HepG2 (cell line): Measurements from ENCODE around the gene BTG3. TPM values are rescaled to one million over a fixed set of nuclear protein-coding genes. Genes with fewer than 3 reads are reported as not detected.

Experiments
- AGO2 ChIP-seq: fragments of 200-400 bp; formaldehyde crosslinking; optimal IDR thresholded peaks from 2 replicates; pipeline ENCODE3; 2017; ENCODE audit warnings: mild to moderate bottlenecking, low read depth, low read length, moderate library complexity
- ATF1 ChIP-seq: IDR thresholded peaks from 2 replicates; pipeline ENCODE4 v1.6.1; 2016; ENCODE audit warnings: mild to moderate bottlenecking, control low read depth
- CHD2 ChIP-seq: IDR thresholded peaks from 2 replicates; pipeline ENCODE4 v1.6.1; 2011; ENCODE audit warnings: low read depth, low read length, improper control_type of control experiment
- EEA1 ChIP-seq: sonication (generic); formaldehyde crosslinking; IDR thresholded peaks from 2 replicates; pipeline ENCODE4 v1.5.1; 2020; ENCODE audit warnings: mild to moderate bottlenecking, missing genetic modification reagents, borderline replicate concordance
- FOXP1 ChIP-seq, 2 experiments: fragments of 450-650 bp in 1 of 2; IDR thresholded peaks; 2 replicates each; pipeline ENCODE4 v1.6.1; 2017 to 2018; ENCODE audit warnings: antibody characterized with exemption in 1 of 2
- MAZ ChIP-seq, 2 experiments: sonication (generic) in 1 of 2; formaldehyde crosslinking in 1 of 2; IDR thresholded peaks; 2 replicates each; pipeline versions ENCODE4 v1.5.0 to v1.6.1; 2012 to 2020; ENCODE audit warnings: low read depth in 2 of 2, mild to moderate bottlenecking in 2 of 2, borderline replicate concordance in 1 of 2, improper control_type of control experiment in 1 of 2, low read length in 1 of 2, missing genetic modification reagents in 1 of 2, moderate library complexity in 1 of 2
- MED1 ChIP-seq: sonication (generic); formaldehyde crosslinking; IDR thresholded peaks from 2 replicates; pipeline ENCODE4 v1.4.0; 2020; ENCODE audit warnings: missing genetic modification reagents
- ONECUT2 ChIP-seq: sonication (generic); formaldehyde crosslinking; IDR thresholded peaks from 2 replicates; pipeline ENCODE4 v1.4.0; 2020; ENCODE audit warnings: missing genetic modification reagents
- PRMT3 ChIP-seq: sonication (generic); formaldehyde crosslinking; IDR thresholded peaks from 2 replicates; pipeline ENCODE4 v1.8.1; 2022; ENCODE audit warnings: low read depth, mild to moderate bottlenecking, moderate library complexity, missing genetic modification reagents, borderline replicate concordance
- SIN3A ChIP-seq: IDR thresholded peaks from 2 replicates; pipeline ENCODE4 v1.6.1; 2011; ENCODE audit warnings: low read depth, mild to moderate bottlenecking, control low read depth, low read length, borderline replicate concordance
- SOX5 ChIP-seq: IDR thresholded peaks from 2 replicates; pipeline ENCODE4 v1.6.1; 2016; ENCODE audit warnings: borderline replicate concordance
- TAF15 ChIP-seq: fragments of 200-400 bp; formaldehyde crosslinking; IDR thresholded peaks from one replicate; pipeline ENCODE4 v1.6.1; 2018; ENCODE audit warnings: mild to moderate bottlenecking, low read depth, low read length; ENCODE audit not compliant: poor library complexity, severe bottlenecking
- TGIF2 ChIP-seq: IDR thresholded peaks from 2 replicates; pipeline ENCODE4 v1.6.1; 2016; ENCODE audit warnings: control low read depth, missing compliant biosample characterization
- ZBTB21 ChIP-seq: sonication (generic); formaldehyde crosslinking; IDR thresholded peaks from 2 replicates; pipeline ENCODE4 v1.4.0; 2020; ENCODE audit warnings: missing genetic modification reagents
- ZNF251 ChIP-seq: sonication (generic); formaldehyde crosslinking; IDR thresholded peaks from 2 replicates; pipeline ENCODE4 v1.9.0; 2021; ENCODE audit warnings: mild to moderate bottlenecking, missing genetic modification reagents
- ZNF30 ChIP-seq: sonication (generic); formaldehyde crosslinking; IDR thresholded peaks from 2 replicates; pipeline ENCODE4 v1.5.0; 2020; ENCODE audit warnings: mild to moderate bottlenecking, missing genetic modification reagents
- ZNF589 ChIP-seq: sonication (generic); formaldehyde crosslinking; conservative IDR thresholded peaks from 2 replicates; pipeline ENCODE4 v1.8.0; 2022; ENCODE audit warnings: mild to moderate bottlenecking, moderate library complexity, missing genetic modification reagents
- ZNF773 ChIP-seq: sonication (generic); formaldehyde crosslinking; IDR thresholded peaks from 2 replicates; pipeline ENCODE4 v1.4.0; 2020; ENCODE audit warnings: missing genetic modification reagents, borderline replicate concordance
- ZNF839 ChIP-seq: sonication (generic); formaldehyde crosslinking; IDR thresholded peaks from 2 replicates; pipeline ENCODE4 v1.4.0; 2020; ENCODE audit warnings: missing genetic modification reagents, mild to moderate bottlenecking, borderline replicate concordance
- polyA plus RNA-seq, 8 experiments: library from polyadenylated mRNA; depleted of rRNA in 3 of 8; stranded (reverse) in 7 of 8; unstranded in 1 of 8; fragments of >200 nt; fragmentation: Illumina TruSeq in 4 of 8; extraction: Trizol in 4 of 8; gene quantifications; 2 replicates each; pipeline versions ENCODE4 v1.2.1 to v1.2.3, GENCODE V29; 2011 to 2016; ENCODE audit warnings: low read depth in 4 of 8, missing spikeins in 1 of 8, mixed read lengths in 1 of 8; ENCODE audit not compliant: insufficient read depth in 1 of 8
- total RNA-seq, 5 experiments: library from RNA; depleted of rRNA; stranded (reverse); fragments of >200 nt; fragmentation: Illumina TruSeq; extraction: Trizol; gene quantifications; 2 replicates each; pipeline ENCODE4 v1.2.3, GENCODE V29; 2016; ENCODE audit warnings: low read depth in 1 of 5
- TF ChIP-seq, protein P1 (sequence below): IDR thresholded peaks from 2 replicates; pipeline ENCODE4 v1.6.1; 2018; ENCODE audit warnings: missing genetic modification reagents
- TF ChIP-seq, protein P2 (sequence below): sonication (generic); formaldehyde crosslinking; IDR thresholded peaks from 2 replicates; pipeline ENCODE4 v1.4.0; 2020; ENCODE audit warnings: missing genetic modification reagents
- TF ChIP-seq, protein P3 (sequence below): sonication (generic); formaldehyde crosslinking; IDR thresholded peaks from 2 replicates; pipeline ENCODE4 v1.5.0; 2020; ENCODE audit warnings: missing genetic modification reagents
- TF ChIP-seq, protein P4 (sequence below): sonication (generic); formaldehyde crosslinking; IDR thresholded peaks from 2 replicates; pipeline ENCODE4 v1.4.0; 2020; ENCODE audit warnings: mild to moderate bottlenecking, missing genetic modification reagents

BTG3 gene
- total and polyA plus RNA-seq, 2 of the 13 experiments (the other 11 are each of a cell fraction or from before 2014, with no cell fraction given) = 13.9 to 27.4 TPM

DNA sequence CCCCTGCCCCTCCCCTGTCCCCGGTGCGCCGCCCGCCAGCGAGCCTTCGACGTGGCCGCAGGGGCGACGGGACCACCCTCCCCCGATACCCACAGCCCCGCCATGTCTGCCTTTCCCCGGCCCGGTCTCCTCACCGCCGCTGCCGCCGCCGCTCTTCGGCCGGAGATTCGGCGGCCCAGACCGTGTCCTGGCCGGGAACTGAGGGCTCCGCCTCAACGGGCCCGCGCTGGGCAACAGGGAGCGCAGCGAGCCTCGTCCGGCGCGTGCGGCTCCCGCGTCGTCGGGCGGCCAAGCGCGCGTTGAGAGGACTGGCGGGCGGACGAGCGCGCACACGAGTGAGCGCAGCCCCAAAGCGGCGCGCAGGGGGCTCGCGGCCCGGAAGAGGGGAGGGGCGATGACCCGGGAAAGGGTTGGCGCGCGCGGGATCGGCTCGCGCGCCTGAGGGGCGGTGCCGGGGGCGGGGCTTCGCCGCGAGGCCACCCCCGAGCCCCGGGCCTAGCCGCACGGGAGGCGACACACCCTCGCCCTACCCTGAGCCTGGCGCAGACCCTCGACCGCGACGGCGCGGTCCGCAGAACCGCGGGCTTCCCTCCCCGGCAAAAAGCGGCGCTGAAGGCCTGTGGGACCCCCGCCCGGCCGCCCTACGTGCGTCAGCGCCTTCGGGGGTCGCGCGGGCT is at the start of gene BTG3 (continued):
- TF ChIP-seq, protein P1, sequence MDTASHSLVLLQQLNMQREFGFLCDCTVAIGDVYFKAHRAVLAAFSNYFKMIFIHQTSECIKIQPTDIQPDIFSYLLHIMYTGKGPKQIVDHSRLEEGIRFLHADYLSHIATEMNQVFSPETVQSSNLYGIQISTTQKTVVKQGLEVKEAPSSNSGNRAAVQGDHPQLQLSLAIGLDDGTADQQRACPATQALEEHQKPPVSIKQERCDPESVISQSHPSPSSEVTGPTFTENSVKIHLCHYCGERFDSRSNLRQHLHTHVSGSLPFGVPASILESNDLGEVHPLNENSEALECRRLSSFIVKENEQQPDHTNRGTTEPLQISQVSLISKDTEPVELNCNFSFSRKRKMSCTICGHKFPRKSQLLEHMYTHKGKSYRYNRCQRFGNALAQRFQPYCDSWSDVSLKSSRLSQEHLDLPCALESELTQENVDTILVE (CRISPR knock-in tag) = peak; percentile 20; the same call in 1 of the 2 replicates
- TF ChIP-seq EEA1 (CRISPR knock-in tag) (peak; percentile 93; the same call in 1 of the 2 replicates), SIN3A (peak; percentile 52; the same call in 1 of the 2 replicates), TAF15 (no peak), CHD2 (no peak), PRMT3 (CRISPR knock-in tag) (no peak; the same call in 1 of the 2 replicates), MAZ (IDR thresholded peaks at IDR 0.05; ENCODE audit: borderline replicate concordance, low read depth, low read length) (no peak), MAZ (CRISPR knock-in tag; IDR thresholded peaks at IDR 0.05; ENCODE audit: low read depth) (peak; percentile 78; the same call in 1 of the 2 replicates), SOX5 (CRISPR knock-in tag) (0 out of 2 replicates have a peak, but pooled peaks have one; percentile 23), ZNF251 (CRISPR knock-in tag) (no peak), ZNF30 (CRISPR knock-in tag) (no peak), ATF1 (CRISPR knock-in tag) (no peak), ZNF839 (no peak), FOXP1 (IDR thresholded peaks at IDR 0.05) (no peak), FOXP1 (CRISPR knock-in tag; IDR thresholded peaks at IDR 0.05) (no peak), ZBTB21 (CRISPR knock-in tag) (no peak), AGO2 (peak; percentile 98), ZNF773 (CRISPR knock-in tag) (peak; percentile 95; the same call in 1 of the 2 replicates), ONECUT2 (CRISPR knock-in tag) (no peak), MED1 (CRISPR knock-in tag) (peak; percentile 66), TGIF2 (CRISPR knock-in tag) (no peak), ZNF589 (CRISPR knock-in tag) (peak; percentile 79)
- TF ChIP-seq, protein P2, sequence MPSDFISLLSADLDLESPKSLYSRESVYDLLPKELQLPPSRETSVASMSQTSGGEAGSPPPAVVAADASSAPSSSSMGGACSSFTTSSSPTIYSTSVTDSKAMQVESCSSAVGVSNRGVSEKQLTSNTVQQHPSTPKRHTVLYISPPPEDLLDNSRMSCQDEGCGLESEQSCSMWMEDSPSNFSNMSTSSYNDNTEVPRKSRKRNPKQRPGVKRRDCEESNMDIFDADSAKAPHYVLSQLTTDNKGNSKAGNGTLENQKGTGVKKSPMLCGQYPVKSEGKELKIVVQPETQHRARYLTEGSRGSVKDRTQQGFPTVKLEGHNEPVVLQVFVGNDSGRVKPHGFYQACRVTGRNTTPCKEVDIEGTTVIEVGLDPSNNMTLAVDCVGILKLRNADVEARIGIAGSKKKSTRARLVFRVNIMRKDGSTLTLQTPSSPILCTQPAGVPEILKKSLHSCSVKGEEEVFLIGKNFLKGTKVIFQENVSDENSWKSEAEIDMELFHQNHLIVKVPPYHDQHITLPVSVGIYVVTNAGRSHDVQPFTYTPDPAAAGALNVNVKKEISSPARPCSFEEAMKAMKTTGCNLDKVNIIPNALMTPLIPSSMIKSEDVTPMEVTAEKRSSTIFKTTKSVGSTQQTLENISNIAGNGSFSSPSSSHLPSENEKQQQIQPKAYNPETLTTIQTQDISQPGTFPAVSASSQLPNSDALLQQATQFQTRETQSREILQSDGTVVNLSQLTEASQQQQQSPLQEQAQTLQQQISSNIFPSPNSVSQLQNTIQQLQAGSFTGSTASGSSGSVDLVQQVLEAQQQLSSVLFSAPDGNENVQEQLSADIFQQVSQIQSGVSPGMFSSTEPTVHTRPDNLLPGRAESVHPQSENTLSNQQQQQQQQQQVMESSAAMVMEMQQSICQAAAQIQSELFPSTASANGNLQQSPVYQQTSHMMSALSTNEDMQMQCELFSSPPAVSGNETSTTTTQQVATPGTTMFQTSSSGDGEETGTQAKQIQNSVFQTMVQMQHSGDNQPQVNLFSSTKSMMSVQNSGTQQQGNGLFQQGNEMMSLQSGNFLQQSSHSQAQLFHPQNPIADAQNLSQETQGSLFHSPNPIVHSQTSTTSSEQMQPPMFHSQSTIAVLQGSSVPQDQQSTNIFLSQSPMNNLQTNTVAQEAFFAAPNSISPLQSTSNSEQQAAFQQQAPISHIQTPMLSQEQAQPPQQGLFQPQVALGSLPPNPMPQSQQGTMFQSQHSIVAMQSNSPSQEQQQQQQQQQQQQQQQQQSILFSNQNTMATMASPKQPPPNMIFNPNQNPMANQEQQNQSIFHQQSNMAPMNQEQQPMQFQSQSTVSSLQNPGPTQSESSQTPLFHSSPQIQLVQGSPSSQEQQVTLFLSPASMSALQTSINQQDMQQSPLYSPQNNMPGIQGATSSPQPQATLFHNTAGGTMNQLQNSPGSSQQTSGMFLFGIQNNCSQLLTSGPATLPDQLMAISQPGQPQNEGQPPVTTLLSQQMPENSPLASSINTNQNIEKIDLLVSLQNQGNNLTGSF (CRISPR knock-in tag) = peak; percentile 70
- TF ChIP-seq, protein P3, sequence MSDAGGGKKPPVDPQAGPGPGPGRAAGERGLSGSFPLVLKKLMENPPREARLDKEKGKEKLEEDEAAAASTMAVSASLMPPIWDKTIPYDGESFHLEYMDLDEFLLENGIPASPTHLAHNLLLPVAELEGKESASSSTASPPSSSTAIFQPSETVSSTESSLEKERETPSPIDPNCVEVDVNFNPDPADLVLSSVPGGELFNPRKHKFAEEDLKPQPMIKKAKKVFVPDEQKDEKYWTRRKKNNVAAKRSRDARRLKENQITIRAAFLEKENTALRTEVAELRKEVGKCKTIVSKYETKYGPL (CRISPR knock-in tag) = no peak
- TF ChIP-seq, protein P4, sequence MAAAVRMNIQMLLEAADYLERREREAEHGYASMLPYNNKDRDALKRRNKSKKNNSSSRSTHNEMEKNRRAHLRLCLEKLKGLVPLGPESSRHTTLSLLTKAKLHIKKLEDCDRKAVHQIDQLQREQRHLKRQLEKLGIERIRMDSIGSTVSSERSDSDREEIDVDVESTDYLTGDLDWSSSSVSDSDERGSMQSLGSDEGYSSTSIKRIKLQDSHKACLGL = peak; percentile 53; the same call in 1 of the 2 replicates
